Skeletal muscle tissue (tissue), 4 donors: Measurements from ENCODE around the gene FGD5. TPM values are rescaled to one million over a fixed set of nuclear protein-coding genes. Genes with fewer than 3 reads are reported as not detected.

ENCODE experiments used
- H3K27ac ChIP-seq: one replicate; pipeline ENCODE4 v1.7.0; 2013; ENCODE audit warnings: mild to moderate bottlenecking, low read depth, low read length, inconsistent platforms
- H3K27me3 ChIP-seq, 3 donors: one replicate each; pipeline ENCODE4 v1.7.0; 2013; ENCODE audit warnings: low read length in 3 of 3; ENCODE audit not compliant: control insufficient read depth in 3 of 3, insufficient read depth in 3 of 3
- H3K36me3 ChIP-seq, 3 donors: one replicate each; pipeline ENCODE4 v1.7.0; 2013; ENCODE audit warnings: low read length in 3 of 3; ENCODE audit not compliant: control insufficient read depth in 3 of 3, insufficient read depth in 3 of 3
- H3K4me1 ChIP-seq, 3 donors: one replicate each; pipeline ENCODE4 v1.7.0; 2013; ENCODE audit warnings: low read length in 3 of 3, mild to moderate bottlenecking in 3 of 3; ENCODE audit not compliant: control insufficient read depth in 3 of 3, insufficient read depth in 3 of 3
- H3K4me3 ChIP-seq, 3 donors: one replicate each; pipeline ENCODE4 v1.7.0; 2013; ENCODE audit warnings: low read length in 3 of 3
- H3K9ac ChIP-seq, 3 donors: one replicate each; pipeline ENCODE4 v1.7.0; 2013; ENCODE audit warnings: low read length in 3 of 3, mild to moderate bottlenecking in 3 of 3, moderate library complexity in 2 of 3, low read depth in 1 of 3
- H3K9me3 ChIP-seq, 3 donors: one replicate each; pipeline ENCODE4 v1.7.0; 2013; ENCODE audit warnings: low read length in 3 of 3; ENCODE audit not compliant: control insufficient read depth in 3 of 3
- total RNA-seq: library from RNA; depleted of rRNA; stranded (reverse); fragments of >200 nt; gene quantifications from one replicate; pipeline ENCODE4 v1.2.3, GENCODE V29; 2014
- donor health status: Osteomylitis.

Gene FGD5
- total RNA-seq, 1 donor from 2014 or later = 15.7 TPM

- Histone ChIP-seq H3K27ac (peak overlapping the region; percentile 60), H3K4me3 (peak overlapping the region; percentile 56 to 71 (median 67)), H3K9ac (peak overlapping the region; percentile 32 to 70 (median 33)), H3K36me3 (no peaks in the 10 kb centered on the region), H3K4me1 (peaks cover 4 to 19% (median 19%) of the 10 kb centered on the region in 3 donors), H3K27me3 (peaks cover 20 to 33% (median 28%) of the 10 kb centered on the region in 3 donors), H3K9me3 (no peaks in the 10 kb centered on the region)
Measured at GRCh38 chr3:14811684-14812083, 7.1 kb upstream of the FGD5 start.

- H3K4me3 ChIP-seq = peak overlapping the region in 2 of 3 donors; percentile 9 to 49
- peaks cover 0 to 14% (median 13%) of the 10 kb centered on the region in 3 donors for H3K4me1 ChIP-seq
- H3K9me3 ChIP-seq = no peaks in the 10 kb centered on the region
- no peak overlapping the region for H3K27ac ChIP-seq
- peak overlapping the region in 1 of 3 donors; percentile 50 for H3K9ac ChIP-seq
- H3K36me3 ChIP-seq = no peaks in the 10 kb centered on the region
- peaks cover 17 to 33% (median 28%) of the 10 kb centered on the region in 3 donors for H3K27me3 ChIP-seq
Measured at GRCh38 chr3:14812196-14812790, 6.5 kb upstream of the FGD5 start.

- H3K9ac ChIP-seq = peak overlapping the region in 1 of 3 donors; percentile 40
- no peaks in the 10 kb centered on the region for H3K36me3 ChIP-seq
- no peak overlapping the region for H3K27ac ChIP-seq
- no peak overlapping the region for H3K4me3 ChIP-seq
- peaks cover 0 to 13% (median 9%) of the 10 kb centered on the region in 3 donors for H3K4me1 ChIP-seq
- H3K27me3 ChIP-seq = peaks cover 17 to 23% (median 22%) of the 10 kb centered on the region in 3 donors
- no peaks in the 10 kb centered on the region for H3K9me3 ChIP-seq
Measured at GRCh38 chr3:14814411-14814871, 4.3 kb upstream of the FGD5 start.

DNA sequence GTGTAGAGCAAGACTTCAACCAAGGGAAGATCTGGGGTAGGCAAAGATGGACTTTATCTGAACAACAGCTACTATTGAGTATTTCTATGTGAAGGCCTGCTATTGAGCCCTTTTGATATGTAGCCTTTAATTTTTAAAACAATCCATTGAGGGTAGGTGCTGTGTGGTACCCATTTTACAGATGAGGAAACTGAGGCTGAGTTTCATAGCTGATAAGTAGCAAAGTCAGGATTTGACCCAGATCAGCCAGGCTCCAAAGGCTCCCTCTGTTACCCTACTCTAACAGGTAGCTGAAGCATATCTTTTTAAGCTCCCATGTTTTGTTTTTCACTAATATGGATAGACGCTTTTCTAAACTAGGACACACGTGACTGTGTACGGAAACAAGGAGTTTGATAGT is 2.4 kb upstream of the FGD5 start:
- H3K4me1 ChIP-seq = peaks cover 0 to 7% (median 6%) of the 10 kb centered on the region in 3 donors
- no peak overlapping the region for H3K9ac ChIP-seq
- H3K27me3 ChIP-seq = peaks cover 8 to 11% (median 9%) of the 10 kb centered on the region in 3 donors
- H3K9me3 ChIP-seq = no peaks in the 10 kb centered on the region
- peaks cover 0 to 2% (median 2%) of the 10 kb centered on the region in 3 donors for H3K36me3 ChIP-seq
- no peak overlapping the region for H3K4me3 ChIP-seq
- H3K27ac ChIP-seq = no peak overlapping the region

- H3K27ac ChIP-seq = no peak overlapping the region
- peaks cover 0 to 2% (median 0%) of the 10 kb centered on the region in 3 donors for H3K27me3 ChIP-seq
- no peak overlapping the region for H3K9ac ChIP-seq
- H3K9me3 ChIP-seq = no peaks in the 10 kb centered on the region
- no peak overlapping the region for H3K4me3 ChIP-seq
- H3K36me3 ChIP-seq = peaks cover 0 to 2% (median 2%) of the 10 kb centered on the region in 3 donors
- peaks cover 5 to 12% (median 10%) of the 10 kb centered on the region in 3 donors for H3K4me1 ChIP-seq
Measured at GRCh38 chr3:14819671-14820070, 909 bp downstream of the FGD5 start.

DNA sequence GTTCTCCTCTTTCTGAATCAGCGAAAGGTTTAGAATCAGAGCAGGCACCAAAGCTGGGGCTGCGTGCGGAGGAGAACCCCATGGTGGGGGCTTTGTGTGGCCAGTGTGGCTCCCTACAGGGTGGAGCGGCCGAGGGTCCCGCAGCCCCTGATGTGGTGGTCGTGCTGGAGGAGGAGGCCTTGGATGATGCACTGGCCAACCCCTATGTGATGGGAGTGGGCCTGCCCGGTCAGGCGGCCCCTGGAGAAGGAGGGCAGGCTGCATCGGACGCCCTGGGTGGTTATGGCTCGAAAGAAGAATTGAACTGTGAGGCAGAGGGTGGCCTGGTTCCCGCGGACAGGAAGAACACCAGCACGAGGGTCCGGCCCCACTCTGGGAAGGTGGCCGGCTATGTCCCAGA is 1.4 kb downstream of the FGD5 start:
- Histone ChIP-seq H3K27me3 (peaks cover 0 to 2% (median 0%) of the 10 kb centered on the region in 3 donors), H3K36me3 (peaks cover 0 to 2% (median 2%) of the 10 kb centered on the region in 3 donors), H3K4me1 (peaks cover 5 to 12% (median 10%) of the 10 kb centered on the region in 3 donors), H3K9ac (no peak overlapping the region), H3K9me3 (no peaks in the 10 kb centered on the region), H3K4me3 (no peak overlapping the region), H3K27ac (no peak overlapping the region)

GRCh38 chr3:14821151-14821550 is 2.4 kb downstream of the FGD5 start:
- Histone ChIP-seq H3K4me3 (no peak overlapping the region), H3K9me3 (no peaks in the 10 kb centered on the region), H3K27ac (no peak overlapping the region), H3K9ac (no peak overlapping the region), H3K36me3 (peaks cover 0 to 2% (median 2%) of the 10 kb centered on the region in 3 donors), H3K27me3 (peaks cover 0 to 3% (median 2%) of the 10 kb centered on the region in 3 donors), H3K4me1 (peaks cover 5 to 12% (median 10%) of the 10 kb centered on the region in 3 donors)

DNA sequence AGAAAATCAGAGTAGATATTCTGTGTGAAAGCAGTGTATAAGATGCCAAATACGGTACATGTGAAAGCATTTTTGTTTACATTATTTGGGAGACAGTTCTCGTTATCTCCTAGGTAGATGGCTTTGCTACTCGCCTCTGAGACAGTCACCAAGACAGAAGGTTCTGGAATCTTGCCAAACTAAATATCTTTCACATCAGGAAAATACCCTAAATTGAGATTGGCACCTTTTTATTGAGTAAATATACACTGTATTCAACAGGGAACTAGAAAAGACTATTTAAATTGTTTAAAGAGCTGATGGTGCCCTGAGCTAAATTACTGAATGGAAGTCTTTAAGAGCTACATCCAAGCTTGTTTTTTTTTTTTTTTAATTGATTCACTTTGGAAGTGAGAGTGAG is 3.4 kb downstream of the FGD5 start:
- no peak overlapping the region for H3K9ac ChIP-seq
- H3K27ac ChIP-seq = no peak overlapping the region
- no peak overlapping the region for H3K4me3 ChIP-seq
- H3K9me3 ChIP-seq = no peaks in the 10 kb centered on the region
- peaks cover 5 to 12% (median 10%) of the 10 kb centered on the region in 3 donors for H3K4me1 ChIP-seq
- H3K27me3 ChIP-seq = peaks cover 0 to 8% (median 2%) of the 10 kb centered on the region in 3 donors
- peaks cover 0 to 2% (median 2%) of the 10 kb centered on the region in 3 donors for H3K36me3 ChIP-seq

DNA sequence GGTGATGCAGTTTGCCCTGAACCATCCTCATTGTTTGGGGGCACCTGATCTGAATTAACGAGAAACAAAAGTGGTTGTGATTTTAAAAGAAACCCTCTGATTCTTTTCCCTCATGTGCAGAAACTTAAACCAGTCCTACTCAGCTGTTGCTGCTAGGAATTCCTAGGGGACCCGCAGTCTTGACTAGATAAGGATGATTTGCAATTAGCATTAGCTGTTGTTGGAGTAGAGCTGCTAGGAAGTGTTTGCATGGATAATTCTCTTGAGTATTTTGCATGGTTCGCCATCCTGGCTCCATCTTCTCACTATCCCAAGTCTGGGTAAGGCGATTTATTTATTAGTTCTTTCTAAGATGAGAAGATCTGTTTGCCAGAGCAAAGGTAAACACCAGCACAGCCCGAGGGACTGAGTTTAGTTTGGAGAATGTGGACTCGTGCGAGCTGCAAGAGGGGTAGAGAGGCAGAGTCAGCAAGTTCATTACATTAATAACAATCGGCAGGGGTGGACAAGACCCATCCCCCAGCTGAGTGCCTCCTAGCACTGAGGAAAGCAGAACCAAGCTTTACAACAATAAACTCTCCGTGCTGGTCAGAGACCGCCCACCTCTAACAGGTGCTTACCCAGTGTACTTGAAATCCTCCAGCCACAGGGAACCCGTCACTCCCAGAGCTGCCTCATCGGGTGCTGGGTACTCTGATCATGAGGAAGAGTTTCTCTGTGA is 4.1 kb downstream of the FGD5 start:
- Histone ChIP-seq H3K9me3 (no peaks in the 10 kb centered on the region), H3K4me3 (no peak overlapping the region), H3K9ac (no peak overlapping the region), H3K4me1 (peaks cover 5 to 12% (median 10%) of the 10 kb centered on the region in 3 donors), H3K27ac (no peak overlapping the region), H3K27me3 (peaks cover under 1 to 12% (median 7%) of the 10 kb centered on the region in 3 donors), H3K36me3 (peaks cover 0 to 2% (median 2%) of the 10 kb centered on the region in 3 donors)

DNA sequence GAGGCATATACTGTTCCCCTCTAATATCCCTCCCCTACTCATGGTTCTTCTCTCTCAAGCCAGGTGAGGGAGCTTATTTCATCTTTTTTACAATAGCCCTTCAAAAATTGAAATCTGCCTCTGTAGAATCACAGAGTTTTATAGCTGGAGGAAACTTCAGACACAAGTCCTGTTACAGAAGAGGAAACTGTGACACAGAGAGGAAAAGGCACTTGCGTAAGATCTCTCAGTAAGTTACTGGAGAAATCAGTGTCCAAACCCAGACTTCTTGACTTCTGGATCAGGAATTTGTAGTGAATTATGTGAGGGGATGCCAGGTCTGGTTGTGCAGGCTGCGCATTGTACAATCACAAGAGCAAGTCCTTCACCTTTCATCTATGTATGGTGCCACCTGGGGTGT is 4.6 kb downstream of the FGD5 start:
- Histone ChIP-seq H3K36me3 (peaks cover 0 to 2% (median 2%) of the 10 kb centered on the region in 3 donors), H3K27ac (peak overlapping the region; percentile 28), H3K9ac (no peak overlapping the region), H3K4me1 (peaks cover 5 to 12% (median 10%) of the 10 kb centered on the region in 3 donors), H3K27me3 (peaks cover 3 to 17% (median 9%) of the 10 kb centered on the region in 3 donors), H3K9me3 (no peaks in the 10 kb centered on the region), H3K4me3 (no peak overlapping the region)
